ENCODE measurements around the gene HOXD1.

HOXD1 gene

GRCh38 chr2:176206682-176207081 lies 18.2 kb downstream of the HOXD1 start:
- no peak for DNase-seq (ENCODE audit: extremely low read depth, insufficient read length)
- no peak overlapping the region for H3K4me3 ChIP-seq (replicated peaks; ENCODE audit: low read depth, low read length)

DNA sequence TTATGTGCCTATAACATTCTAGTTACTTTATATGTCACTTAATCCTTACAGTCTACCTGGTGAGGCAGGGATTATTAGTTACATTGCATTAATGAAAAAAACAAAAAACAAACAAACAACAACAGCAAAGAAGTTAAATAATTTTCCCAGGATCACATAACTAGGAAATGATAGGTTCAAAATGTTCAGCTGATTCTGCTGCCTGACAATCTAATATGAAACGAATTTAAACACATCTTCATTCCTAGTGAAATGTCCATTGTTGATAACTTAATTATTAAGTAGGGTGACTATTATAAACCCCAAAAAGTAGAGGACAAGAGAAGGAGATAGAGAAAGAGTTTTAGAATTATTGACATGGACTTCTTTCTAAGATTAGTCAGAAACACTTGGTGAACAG lies 22.6 kb downstream of the HOXD1 start:
- TF ChIP-seq CTCF (IDR thresholded peaks at IDR 0.05; ENCODE audit: insufficient read depth, low read length, poor library complexity, severe bottlenecking) = no peak
- Histone ChIP-seq H3K4me3 (replicated peaks; ENCODE audit: low read depth, low read length) (no peak overlapping the region), H3K36me3 (ENCODE audit: control insufficient read depth, insufficient read depth, low read length) (no peaks in the 10 kb centered on the region), H3K27me3 (replicated peaks; ENCODE audit: control insufficient read depth, insufficient read depth, low read length) (no peaks in the 10 kb centered on the region)
- DNase-seq (ENCODE audit: extremely low read depth, insufficient read length) = no peak

More at GRCh38 chr2:176206682-176207081, 18.2 kb downstream of the HOXD1 start:
- no peak for TF ChIP-seq CTCF (IDR thresholded peaks at IDR 0.05; ENCODE audit: insufficient read depth, low read length, poor library complexity, severe bottlenecking)
- H3K36me3 ChIP-seq (ENCODE audit: control insufficient read depth, insufficient read depth, low read length) = no peaks in the 10 kb centered on the region
- no peaks in the 10 kb centered on the region for H3K27me3 ChIP-seq (replicated peaks; ENCODE audit: control insufficient read depth, insufficient read depth, low read length)

DNA sequence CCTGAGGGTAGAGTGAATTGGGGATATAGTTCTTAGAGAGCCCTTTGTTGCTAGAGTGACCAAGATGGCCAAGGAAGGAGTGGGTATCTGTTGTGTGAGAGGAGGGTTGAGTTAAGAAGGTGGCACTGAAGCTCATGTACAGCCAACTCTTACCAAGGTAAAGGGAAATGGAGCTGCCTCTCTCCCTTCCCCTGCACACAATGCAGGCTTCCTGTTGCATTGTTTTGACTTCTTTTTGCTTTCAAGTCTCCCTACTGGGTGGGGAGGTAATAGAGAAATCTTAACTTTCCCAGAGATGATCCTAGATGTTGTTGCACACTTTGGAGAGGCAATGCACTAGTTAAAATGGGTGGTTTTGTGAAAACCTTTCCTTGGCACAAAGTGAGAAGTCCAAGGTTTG lies 23.8 kb downstream of the HOXD1 start:
- no peak for DNase-seq (ENCODE audit: extremely low read depth, insufficient read length)

GRCh38 chr2:176213406-176213805 lies 24.9 kb downstream of the HOXD1 start:
- no peak for TF ChIP-seq CTCF (IDR thresholded peaks at IDR 0.05; ENCODE audit: insufficient read depth, low read length, poor library complexity, severe bottlenecking)
- H3K27me3 ChIP-seq (replicated peaks; ENCODE audit: control insufficient read depth, insufficient read depth, low read length) = no peaks in the 10 kb centered on the region
- no peak for DNase-seq (ENCODE audit: extremely low read depth, insufficient read length)
- H3K36me3 ChIP-seq (ENCODE audit: control insufficient read depth, insufficient read depth, low read length) = no peaks in the 10 kb centered on the region
- H3K4me3 ChIP-seq (replicated peaks; ENCODE audit: low read depth, low read length) = no peak overlapping the region

More for the DNA sequence above, 23.8 kb downstream of the HOXD1 start:
- no peaks in the 10 kb centered on the region for H3K36me3 ChIP-seq (ENCODE audit: control insufficient read depth, insufficient read depth, low read length)
- H3K4me3 ChIP-seq (replicated peaks; ENCODE audit: low read depth, low read length) = no peak overlapping the region
- no peak for TF ChIP-seq CTCF (IDR thresholded peaks at IDR 0.05; ENCODE audit: insufficient read depth, low read length, poor library complexity, severe bottlenecking)
- no peaks in the 10 kb centered on the region for H3K27me3 ChIP-seq (replicated peaks; ENCODE audit: control insufficient read depth, insufficient read depth, low read length)

- Histone ChIP-seq H3K36me3 (ENCODE audit: control insufficient read depth, insufficient read depth, low read length) (no peaks in the 10 kb centered on the region), H3K27me3 (replicated peaks; ENCODE audit: control insufficient read depth, insufficient read depth, low read length) (no peaks in the 10 kb centered on the region), H3K4me3 (replicated peaks; ENCODE audit: low read depth, low read length) (no peak overlapping the region)
- DNase-seq (ENCODE audit: extremely low read depth, insufficient read length) = no peak
- TF ChIP-seq CTCF (IDR thresholded peaks at IDR 0.05; ENCODE audit: insufficient read depth, low read length, poor library complexity, severe bottlenecking) = no peak
These were observed 39.4 kb downstream of the HOXD1 start for GRCh38 chr2:176227874-176228273.

- no peaks in the 10 kb centered on the region for H3K36me3 ChIP-seq (ENCODE audit: control insufficient read depth, insufficient read depth, low read length)
- no peak for TF ChIP-seq CTCF (IDR thresholded peaks at IDR 0.05; ENCODE audit: insufficient read depth, low read length, poor library complexity, severe bottlenecking)
- DNase-seq (ENCODE audit: extremely low read depth, insufficient read length) = no peak
- H3K4me3 ChIP-seq (replicated peaks; ENCODE audit: low read depth, low read length) = no peak overlapping the region
- no peaks in the 10 kb centered on the region for H3K27me3 ChIP-seq (replicated peaks; ENCODE audit: control insufficient read depth, insufficient read depth, low read length)
These were observed 45.7 kb downstream of the HOXD1 start for GRCh38 chr2:176234156-176234555.

All from GM06990 (cell line).